GM13976 (cell line): Measurements from ENCODE around the gene ATP8B1.
A peak's percentile ranks its signal among the peaks of the same experiment; 100 is the strongest.

ENCODE experiments used
- DNase-seq: peaks from one replicate; pipeline ENCODE4 v3.0.0; 2012; ENCODE audit warnings: low spot score
- in situ Hi-C: fragments of 300-500 bp; cut with MboI; formaldehyde crosslinking; loops from one replicate; pipeline ENCODE4 v1.12.0; 2022; ENCODE audit warnings: low sequenced_read_pairs, mixed read lengths, inconsistent platforms; ENCODE audit not compliant: unreplicated experiment
- TF ChIP-seq, protein P1 (sequence below): IDR thresholded peaks from 2 replicates; pipeline ENCODE4 v1.5.1; 2012; ENCODE audit warnings: borderline replicate concordance, mild to moderate bottlenecking; ENCODE audit not compliant: insufficient read depth; ENCODE audit errors: extremely low read depth, missing control alignments, control extremely low read depth

The ATP8B1 gene

DNA sequence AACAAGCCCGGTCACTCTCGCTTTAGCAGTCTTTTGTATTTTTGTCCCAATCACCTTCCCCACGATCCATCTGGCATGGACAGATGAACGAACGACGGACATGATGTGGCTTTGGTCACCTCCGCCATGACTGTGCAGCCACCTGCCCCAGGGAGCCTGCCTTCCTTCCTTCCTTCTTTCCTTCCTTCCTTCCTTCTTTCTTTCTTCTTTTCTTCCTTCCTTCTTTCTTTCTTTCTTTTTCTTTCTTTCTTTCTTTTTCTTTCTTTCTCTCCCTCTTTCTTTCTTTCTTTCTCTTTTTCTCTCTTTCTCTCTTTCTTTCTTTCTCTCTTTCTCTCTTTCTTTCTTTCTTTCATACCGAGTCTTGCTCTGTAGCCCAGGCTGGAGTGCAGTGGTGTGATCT is 39.0 kb downstream of the ATP8B1 start:
- DNase-seq = no peak
- in situ Hi-C loops = no loop called here
- TF ChIP-seq, protein P1, sequence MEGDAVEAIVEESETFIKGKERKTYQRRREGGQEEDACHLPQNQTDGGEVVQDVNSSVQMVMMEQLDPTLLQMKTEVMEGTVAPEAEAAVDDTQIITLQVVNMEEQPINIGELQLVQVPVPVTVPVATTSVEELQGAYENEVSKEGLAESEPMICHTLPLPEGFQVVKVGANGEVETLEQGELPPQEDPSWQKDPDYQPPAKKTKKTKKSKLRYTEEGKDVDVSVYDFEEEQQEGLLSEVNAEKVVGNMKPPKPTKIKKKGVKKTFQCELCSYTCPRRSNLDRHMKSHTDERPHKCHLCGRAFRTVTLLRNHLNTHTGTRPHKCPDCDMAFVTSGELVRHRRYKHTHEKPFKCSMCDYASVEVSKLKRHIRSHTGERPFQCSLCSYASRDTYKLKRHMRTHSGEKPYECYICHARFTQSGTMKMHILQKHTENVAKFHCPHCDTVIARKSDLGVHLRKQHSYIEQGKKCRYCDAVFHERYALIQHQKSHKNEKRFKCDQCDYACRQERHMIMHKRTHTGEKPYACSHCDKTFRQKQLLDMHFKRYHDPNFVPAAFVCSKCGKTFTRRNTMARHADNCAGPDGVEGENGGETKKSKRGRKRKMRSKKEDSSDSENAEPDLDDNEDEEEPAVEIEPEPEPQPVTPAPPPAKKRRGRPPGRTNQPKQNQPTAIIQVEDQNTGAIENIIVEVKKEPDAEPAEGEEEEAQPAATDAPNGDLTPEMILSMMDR = no peak

DNA sequence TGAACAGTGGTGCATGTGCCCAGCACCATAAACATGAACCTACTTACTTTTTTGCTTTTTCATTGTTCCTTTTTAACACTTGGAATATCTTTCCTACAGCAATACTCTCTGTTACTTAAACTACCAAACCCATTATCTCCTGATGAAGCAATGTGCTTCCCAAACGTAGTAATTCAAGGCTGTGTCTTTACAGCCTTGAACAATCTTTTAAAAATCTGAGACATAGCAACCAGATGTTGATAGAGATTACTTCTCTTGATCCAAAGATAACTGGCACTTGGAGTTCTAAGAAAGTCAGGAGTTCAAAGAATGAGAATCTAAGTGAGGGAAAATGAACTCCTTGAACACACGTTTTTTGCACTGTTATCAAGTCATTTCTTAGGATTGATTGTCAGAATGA is 40.4 kb downstream of the ATP8B1 start:
- in situ Hi-C loops = no loop called here
- TF ChIP-seq, protein P1 = no peak
- no peak for DNase-seq

DNA sequence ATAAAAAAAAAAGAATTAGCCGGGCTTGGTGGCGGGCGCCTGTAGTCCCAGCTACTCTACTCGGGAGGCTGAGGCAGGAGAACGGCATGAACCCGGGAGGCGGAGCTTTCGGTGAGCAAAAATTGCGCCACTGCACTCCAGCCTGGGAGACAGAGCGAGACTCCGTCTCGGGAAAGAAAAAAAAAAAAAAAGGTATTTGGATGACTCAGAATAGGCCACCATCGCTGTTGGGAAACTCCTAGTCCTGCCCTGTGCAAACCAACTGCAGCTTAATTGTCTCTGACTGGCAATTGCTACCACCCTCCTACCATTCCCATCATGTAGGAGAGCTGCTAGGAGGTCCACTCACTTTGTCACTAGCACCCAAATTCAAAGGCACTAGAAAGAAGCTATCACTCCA is 43.5 kb downstream of the ATP8B1 start:
- DNase-seq = no peak
- in situ Hi-C loops = no loop called here
- TF ChIP-seq, protein P1 = no peak

DNA sequence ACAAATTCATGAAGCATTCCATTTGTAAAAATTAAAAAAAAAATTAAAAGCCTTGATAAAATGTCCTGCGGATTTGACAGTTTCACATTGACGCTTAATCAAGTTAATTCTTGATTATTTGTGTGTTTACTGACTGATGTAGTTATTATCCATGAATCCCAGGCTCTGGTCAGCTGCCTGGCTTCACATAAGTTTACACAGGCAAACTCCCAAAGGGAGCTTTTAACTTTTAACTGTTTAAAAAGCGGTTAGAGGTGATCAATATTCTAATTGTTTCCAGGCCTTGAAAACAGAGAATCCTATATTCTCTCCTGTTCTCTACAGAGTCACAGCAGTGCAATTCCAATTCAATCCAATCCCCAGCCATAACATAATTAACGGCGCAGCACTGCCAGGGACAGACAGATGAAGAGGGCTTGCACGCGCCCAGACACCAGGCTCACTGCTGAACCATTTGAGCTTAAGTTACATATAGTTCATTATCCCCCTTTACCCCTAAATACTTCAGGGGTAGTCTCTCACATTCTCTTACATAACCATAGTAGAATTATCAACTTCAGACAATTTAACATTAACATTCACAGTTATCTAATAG is 47.5 kb downstream of the ATP8B1 start:
- TF ChIP-seq, protein P1 = no peak
- in situ Hi-C loops = no loop called here
- no peak for DNase-seq

DNA sequence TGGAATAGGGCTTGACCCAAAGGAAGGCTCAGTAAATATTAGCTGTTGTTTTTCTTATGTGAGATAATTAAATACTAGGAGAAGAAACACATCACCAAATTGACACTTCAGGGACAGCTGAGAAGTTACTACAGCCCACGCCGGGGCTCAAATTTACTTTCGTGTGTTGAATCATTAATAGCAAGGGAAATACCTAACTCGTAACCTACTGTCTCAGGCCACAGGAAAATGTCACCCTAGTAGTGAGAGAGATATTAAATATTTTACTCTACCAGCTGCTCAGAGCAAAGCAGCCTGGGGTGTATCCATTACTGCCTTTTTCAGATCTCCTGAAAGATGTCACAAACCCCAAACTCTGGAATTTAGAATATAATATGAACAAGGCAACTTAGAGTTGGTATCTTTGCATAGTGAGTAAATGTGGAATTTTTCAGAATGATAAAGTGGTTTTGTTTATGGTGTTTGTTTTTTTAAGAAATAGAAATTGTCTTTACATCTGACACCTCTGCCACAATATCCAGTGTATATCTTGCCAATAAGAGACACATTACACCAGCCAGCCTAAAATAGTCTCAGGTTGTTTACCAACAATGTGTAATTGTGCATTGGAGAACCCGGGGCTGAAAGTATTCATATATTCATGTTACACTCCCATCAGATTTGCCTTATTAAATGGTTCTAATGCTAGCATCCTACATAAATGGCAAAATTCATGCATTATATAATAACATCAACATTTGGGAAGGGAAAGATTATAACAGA is 48.4 kb downstream of the ATP8B1 start:
- TF ChIP-seq, protein P1 = no peak
- DNase-seq = peak; percentile 33
- in situ Hi-C loops = no loop called here

DNA sequence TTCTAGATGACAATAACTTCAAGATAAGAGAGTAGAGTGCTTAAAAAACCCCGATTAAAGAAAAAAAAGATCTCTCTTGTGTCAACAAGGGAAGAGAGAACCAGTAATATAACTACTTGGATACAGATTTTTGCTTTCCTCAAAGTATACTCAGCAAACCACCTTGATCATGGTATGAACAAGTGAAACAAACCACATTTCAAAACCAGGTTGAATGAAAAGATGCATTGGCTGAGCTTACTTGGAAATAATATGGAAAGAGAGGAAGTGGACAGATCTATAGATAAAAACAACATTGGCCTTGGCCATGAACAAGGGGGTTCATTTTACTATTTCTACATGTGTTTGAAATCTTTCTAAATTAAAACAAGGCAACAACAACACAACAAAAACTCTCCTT is 50.1 kb downstream of the ATP8B1 start:
- TF ChIP-seq, protein P1 = no peak
- in situ Hi-C loops = no loop called here
- DNase-seq = no peak
